ENCODE data around the gene ARCN1.

DNA sequence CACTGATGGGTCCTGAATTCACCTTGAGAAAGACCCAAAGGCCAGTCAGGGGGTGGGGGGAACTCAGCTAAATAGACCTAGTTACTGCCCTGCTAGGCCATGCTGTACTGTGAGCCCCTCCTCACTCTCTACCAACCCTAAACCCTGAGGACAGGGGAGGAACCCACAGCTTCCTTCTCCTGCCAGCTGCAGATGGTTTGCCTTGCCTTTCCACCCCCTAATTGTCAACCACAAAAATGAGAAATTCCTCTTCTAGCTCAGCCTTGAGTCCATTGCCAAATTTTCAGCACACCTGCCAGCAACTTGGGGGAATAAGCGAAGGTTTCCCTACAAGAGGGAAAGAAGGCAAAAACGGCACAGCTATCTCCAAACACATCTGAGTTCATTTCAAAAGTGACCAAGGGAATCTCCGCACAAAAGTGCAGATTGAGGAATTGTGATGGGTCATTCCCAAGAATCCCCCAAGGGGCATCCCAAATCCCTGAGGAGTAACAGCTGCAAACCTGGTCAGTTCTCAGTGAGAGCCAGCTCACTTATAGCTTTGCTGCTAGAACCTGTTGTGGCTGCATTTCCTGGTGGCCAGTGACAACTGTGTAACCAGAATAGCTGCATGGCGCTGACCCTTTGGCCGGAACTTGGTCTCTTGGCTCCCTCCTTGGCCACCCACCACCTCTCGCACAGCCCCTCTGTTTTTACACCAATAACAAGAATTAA is 47.3 kb upstream of the ARCN1 start:
- TF ChIP-seq, protein P1, sequence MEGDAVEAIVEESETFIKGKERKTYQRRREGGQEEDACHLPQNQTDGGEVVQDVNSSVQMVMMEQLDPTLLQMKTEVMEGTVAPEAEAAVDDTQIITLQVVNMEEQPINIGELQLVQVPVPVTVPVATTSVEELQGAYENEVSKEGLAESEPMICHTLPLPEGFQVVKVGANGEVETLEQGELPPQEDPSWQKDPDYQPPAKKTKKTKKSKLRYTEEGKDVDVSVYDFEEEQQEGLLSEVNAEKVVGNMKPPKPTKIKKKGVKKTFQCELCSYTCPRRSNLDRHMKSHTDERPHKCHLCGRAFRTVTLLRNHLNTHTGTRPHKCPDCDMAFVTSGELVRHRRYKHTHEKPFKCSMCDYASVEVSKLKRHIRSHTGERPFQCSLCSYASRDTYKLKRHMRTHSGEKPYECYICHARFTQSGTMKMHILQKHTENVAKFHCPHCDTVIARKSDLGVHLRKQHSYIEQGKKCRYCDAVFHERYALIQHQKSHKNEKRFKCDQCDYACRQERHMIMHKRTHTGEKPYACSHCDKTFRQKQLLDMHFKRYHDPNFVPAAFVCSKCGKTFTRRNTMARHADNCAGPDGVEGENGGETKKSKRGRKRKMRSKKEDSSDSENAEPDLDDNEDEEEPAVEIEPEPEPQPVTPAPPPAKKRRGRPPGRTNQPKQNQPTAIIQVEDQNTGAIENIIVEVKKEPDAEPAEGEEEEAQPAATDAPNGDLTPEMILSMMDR (IDR thresholded peaks at IDR 0.05) = no peak
- no peak for TF ChIP-seq POLR2A (IDR thresholded peaks at IDR 0.05)
